Mammary epithelial cell (primary cell): ENCODE data around the gene ZFHX3.

ENCODE experiments used
- CTCF ChIP-seq, 2 donors: IDR thresholded peaks in 1 of 2; conservative IDR thresholded peaks in 1 of 2; 2 replicates each; pipeline ENCODE4 v1.5.1; 2011 to 2012; ENCODE audit warnings: inconsistent platforms in 2 of 2, low read length in 2 of 2, mild to moderate bottlenecking in 2 of 2, control low read depth in 1 of 2, low read depth in 1 of 2; ENCODE audit not compliant: insufficient read depth in 1 of 2; ENCODE audit errors: extremely low read depth in 1 of 2
- EZH2 ChIP-seq: IDR thresholded peaks from 2 replicates; pipeline ENCODE4 v1.6.1; 2012; ENCODE audit warnings: low read length, inconsistent platforms, borderline replicate concordance

- TF ChIP-seq CTCF (conservative IDR thresholded peaks at IDR 0.05 in 1 of 2, IDR thresholded peaks at IDR 0.05 in 1 of 2; ENCODE audit: extremely low read depth in 1 of 2, insufficient read depth in 1 of 2, low read depth in 1 of 2, low read length in 2 of 2) (no peak), EZH2 (no peak)
Measured at GRCh38 chr16:73025151-73025855, 22.6 kb downstream of the ZFHX3 start.
